HepG2 (cell line): Measurements from ENCODE around the gene NFE2L1. TPM values are rescaled to one million over a fixed set of nuclear protein-coding genes. Genes with fewer than 3 reads are reported as not detected.

Experiments
- GATA4 ChIP-seq: sonication (generic); IDR thresholded peaks from 2 replicates; pipeline ENCODE4 v1.6.1; 2016; ENCODE audit warnings: antibody characterized with exemption, low read depth, borderline replicate concordance
- GTF2F1 ChIP-seq: fragments of 150-350 bp; IDR thresholded peaks from 2 replicates; pipeline ENCODE4 v1.6.1; 2014; ENCODE audit warnings: low read length
- HNF4G ChIP-seq, 2 experiments: sonication (generic) in 1 of 2; formaldehyde crosslinking in 1 of 2; IDR thresholded peaks; 2 replicates each; pipeline versions ENCODE4 v1.4.0 to v1.6.1; 2011 to 2020; ENCODE audit warnings: borderline replicate concordance in 2 of 2, low read depth in 2 of 2, mild to moderate bottlenecking in 2 of 2, low read length in 1 of 2, missing genetic modification reagents in 1 of 2, moderate library complexity in 1 of 2
- SRY ChIP-seq: sonication (generic); formaldehyde crosslinking; IDR thresholded peaks from 2 replicates; pipeline ENCODE4 v1.8.0; 2022; ENCODE audit warnings: mild to moderate bottlenecking, missing genetic modification reagents
- ZFX ChIP-seq: sonication (generic); formaldehyde crosslinking; IDR thresholded peaks from 2 replicates; pipeline ENCODE4 v1.4.0; 2020; ENCODE audit warnings: mild to moderate bottlenecking, low read depth, missing genetic modification reagents, moderate library complexity
- ZNF570 ChIP-seq: sonication (generic); formaldehyde crosslinking; IDR thresholded peaks from 2 replicates; pipeline ENCODE4 v1.4.0; 2020; ENCODE audit warnings: mild to moderate bottlenecking, missing genetic modification reagents, borderline replicate concordance
- polyA plus RNA-seq, 8 experiments: library from polyadenylated mRNA; depleted of rRNA in 3 of 8; stranded (reverse) in 7 of 8; unstranded in 1 of 8; fragments of >200 nt; fragmentation: Illumina TruSeq in 4 of 8; extraction: Trizol in 4 of 8; gene quantifications; 2 replicates each; pipeline versions ENCODE4 v1.2.1 to v1.2.3, GENCODE V29; 2011 to 2016; ENCODE audit warnings: low read depth in 4 of 8, missing spikeins in 1 of 8, mixed read lengths in 1 of 8; ENCODE audit not compliant: insufficient read depth in 1 of 8
- total RNA-seq, 5 experiments: library from RNA; depleted of rRNA; stranded (reverse); fragments of >200 nt; fragmentation: Illumina TruSeq; extraction: Trizol; gene quantifications; 2 replicates each; pipeline ENCODE4 v1.2.3, GENCODE V29; 2016; ENCODE audit warnings: low read depth in 1 of 5
- TF ChIP-seq, protein P1 (sequence below): sonication (generic); formaldehyde crosslinking; IDR thresholded peaks from 2 replicates; pipeline ENCODE4 v1.8.1; 2023; ENCODE audit warnings: mild to moderate bottlenecking, missing genetic modification reagents
- TF ChIP-seq, protein P2 (sequence below): sonication (generic); formaldehyde crosslinking; IDR thresholded peaks from 2 replicates; pipeline ENCODE4 v1.8.0; 2022; ENCODE audit warnings: missing genetic modification reagents, mild to moderate bottlenecking, borderline replicate concordance
- TF ChIP-seq, protein P3 (sequence below): sonication (generic); formaldehyde crosslinking; IDR thresholded peaks from 2 replicates; pipeline ENCODE4 v1.8.1; 2022; ENCODE audit warnings: low read depth, mild to moderate bottlenecking, missing genetic modification reagents
- TF ChIP-seq, protein P4 (sequence below): sonication (generic); formaldehyde crosslinking; IDR thresholded peaks from 2 replicates; pipeline ENCODE4 v1.4.0; 2020; ENCODE audit warnings: missing genetic modification reagents
- TF ChIP-seq, protein P5 (sequence below): sonication (generic); formaldehyde crosslinking; IDR thresholded peaks from 2 replicates; pipeline ENCODE4 v1.4.0; 2020; ENCODE audit warnings: low read depth, missing genetic modification reagents
- TF ChIP-seq, protein P6 (sequence below): sonication (generic); formaldehyde crosslinking; IDR thresholded peaks from 2 replicates; pipeline ENCODE4 v1.4.0; 2020; ENCODE audit warnings: mild to moderate bottlenecking, missing genetic modification reagents

NFE2L1 gene
- total and polyA plus RNA-seq, 2 of the 13 experiments (the other 11 are each of a cell fraction or from before 2014, with no cell fraction given): 67.0 to 234 TPM

DNA sequence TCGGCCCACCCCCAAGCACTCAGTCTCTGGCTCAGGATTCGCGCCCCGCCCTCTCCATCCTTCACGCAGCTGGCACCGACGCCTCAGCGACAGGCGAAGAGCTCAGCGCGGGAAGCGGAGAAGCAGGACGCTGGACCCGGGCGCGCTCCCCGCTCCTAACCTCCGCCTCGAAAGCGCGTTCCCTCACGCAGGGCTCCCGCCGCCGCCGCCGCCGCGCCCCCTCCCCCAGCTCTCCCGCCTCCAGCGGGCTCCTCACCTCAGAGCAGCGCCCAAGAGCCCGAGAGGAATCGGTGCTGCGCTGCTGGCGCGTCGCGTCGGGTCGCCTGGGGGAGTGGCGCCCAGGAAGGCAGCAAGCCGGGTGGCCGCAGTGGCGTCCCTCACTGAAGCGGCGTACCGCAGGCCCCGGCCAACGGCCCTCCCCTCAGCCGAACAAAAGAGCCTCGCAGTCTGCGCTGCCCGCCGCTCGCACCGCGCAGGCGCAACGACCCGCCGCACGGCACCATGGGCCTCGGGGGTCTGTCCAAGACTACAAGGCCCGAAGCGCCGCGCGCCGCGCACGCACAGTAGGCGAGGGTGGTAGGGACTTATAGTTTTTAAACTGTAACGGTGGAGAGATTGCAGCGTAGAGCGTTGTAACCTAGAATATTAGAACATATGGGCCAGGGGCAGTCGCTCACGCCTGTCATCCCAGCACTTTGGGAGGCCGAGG is 53.0 kb downstream of the NFE2L1 start, which contains the start of gene CBX1 (continued):
- TF ChIP-seq GATA4 (no peak; the same call in 1 of the 2 replicates), ZNF570 (CRISPR knock-in tag) (no peak), SRY (peak; percentile 97), GTF2F1 (no peak), ZFX (CRISPR knock-in tag) (peak; percentile 95), HNF4G (IDR thresholded peaks at IDR 0.05; ENCODE audit: borderline replicate concordance, low read depth, low read length) (no peak), HNF4G (CRISPR knock-in tag; IDR thresholded peaks at IDR 0.05; ENCODE audit: borderline replicate concordance, low read depth) (no peak)
- TF ChIP-seq, protein P1, sequence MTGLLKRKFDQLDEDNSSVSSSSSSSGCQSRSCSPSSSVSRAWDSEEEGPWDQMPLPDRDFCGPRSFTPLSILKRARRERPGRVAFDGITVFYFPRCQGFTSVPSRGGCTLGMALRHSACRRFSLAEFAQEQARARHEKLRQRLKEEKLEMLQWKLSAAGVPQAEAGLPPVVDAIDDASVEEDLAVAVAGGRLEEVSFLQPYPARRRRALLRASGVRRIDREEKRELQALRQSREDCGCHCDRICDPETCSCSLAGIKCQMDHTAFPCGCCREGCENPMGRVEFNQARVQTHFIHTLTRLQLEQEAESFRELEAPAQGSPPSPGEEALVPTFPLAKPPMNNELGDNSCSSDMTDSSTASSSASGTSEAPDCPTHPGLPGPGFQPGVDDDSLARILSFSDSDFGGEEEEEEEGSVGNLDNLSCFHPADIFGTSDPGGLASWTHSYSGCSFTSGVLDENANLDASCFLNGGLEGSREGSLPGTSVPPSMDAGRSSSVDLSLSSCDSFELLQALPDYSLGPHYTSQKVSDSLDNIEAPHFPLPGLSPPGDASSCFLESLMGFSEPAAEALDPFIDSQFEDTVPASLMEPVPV (CRISPR knock-in tag): peak; percentile 93
- TF ChIP-seq, protein P2, sequence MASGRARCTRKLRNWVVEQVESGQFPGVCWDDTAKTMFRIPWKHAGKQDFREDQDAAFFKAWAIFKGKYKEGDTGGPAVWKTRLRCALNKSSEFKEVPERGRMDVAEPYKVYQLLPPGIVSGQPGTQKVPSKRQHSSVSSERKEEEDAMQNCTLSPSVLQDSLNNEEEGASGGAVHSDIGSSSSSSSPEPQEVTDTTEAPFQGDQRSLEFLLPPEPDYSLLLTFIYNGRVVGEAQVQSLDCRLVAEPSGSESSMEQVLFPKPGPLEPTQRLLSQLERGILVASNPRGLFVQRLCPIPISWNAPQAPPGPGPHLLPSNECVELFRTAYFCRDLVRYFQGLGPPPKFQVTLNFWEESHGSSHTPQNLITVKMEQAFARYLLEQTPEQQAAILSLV: peak; percentile 100
- TF ChIP-seq, protein P3, sequence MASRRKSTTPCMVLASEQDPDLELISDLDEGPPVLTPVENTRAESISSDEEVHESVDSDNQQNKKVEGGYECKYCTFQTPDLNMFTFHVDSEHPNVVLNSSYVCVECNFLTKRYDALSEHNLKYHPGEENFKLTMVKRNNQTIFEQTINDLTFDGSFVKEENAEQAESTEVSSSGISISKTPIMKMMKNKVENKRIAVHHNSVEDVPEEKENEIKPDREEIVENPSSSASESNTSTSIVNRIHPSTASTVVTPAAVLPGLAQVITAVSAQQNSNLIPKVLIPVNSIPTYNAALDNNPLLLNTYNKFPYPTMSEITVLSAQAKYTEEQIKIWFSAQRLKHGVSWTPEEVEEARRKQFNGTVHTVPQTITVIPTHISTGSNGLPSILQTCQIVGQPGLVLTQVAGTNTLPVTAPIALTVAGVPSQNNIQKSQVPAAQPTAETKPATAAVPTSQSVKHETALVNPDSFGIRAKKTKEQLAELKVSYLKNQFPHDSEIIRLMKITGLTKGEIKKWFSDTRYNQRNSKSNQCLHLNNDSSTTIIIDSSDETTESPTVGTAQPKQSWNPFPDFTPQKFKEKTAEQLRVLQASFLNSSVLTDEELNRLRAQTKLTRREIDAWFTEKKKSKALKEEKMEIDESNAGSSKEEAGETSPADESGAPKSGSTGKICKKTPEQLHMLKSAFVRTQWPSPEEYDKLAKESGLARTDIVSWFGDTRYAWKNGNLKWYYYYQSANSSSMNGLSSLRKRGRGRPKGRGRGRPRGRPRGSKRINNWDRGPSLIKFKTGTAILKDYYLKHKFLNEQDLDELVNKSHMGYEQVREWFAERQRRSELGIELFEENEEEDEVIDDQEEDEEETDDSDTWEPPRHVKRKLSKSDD (CRISPR knock-in tag): no peak
- TF ChIP-seq, protein P4, sequence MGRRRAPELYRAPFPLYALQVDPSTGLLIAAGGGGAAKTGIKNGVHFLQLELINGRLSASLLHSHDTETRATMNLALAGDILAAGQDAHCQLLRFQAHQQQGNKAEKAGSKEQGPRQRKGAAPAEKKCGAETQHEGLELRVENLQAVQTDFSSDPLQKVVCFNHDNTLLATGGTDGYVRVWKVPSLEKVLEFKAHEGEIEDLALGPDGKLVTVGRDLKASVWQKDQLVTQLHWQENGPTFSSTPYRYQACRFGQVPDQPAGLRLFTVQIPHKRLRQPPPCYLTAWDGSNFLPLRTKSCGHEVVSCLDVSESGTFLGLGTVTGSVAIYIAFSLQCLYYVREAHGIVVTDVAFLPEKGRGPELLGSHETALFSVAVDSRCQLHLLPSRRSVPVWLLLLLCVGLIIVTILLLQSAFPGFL (CRISPR knock-in tag): 0 out of 2 replicates have a peak, but pooled peaks have one; percentile 76
- TF ChIP-seq, protein P5, sequence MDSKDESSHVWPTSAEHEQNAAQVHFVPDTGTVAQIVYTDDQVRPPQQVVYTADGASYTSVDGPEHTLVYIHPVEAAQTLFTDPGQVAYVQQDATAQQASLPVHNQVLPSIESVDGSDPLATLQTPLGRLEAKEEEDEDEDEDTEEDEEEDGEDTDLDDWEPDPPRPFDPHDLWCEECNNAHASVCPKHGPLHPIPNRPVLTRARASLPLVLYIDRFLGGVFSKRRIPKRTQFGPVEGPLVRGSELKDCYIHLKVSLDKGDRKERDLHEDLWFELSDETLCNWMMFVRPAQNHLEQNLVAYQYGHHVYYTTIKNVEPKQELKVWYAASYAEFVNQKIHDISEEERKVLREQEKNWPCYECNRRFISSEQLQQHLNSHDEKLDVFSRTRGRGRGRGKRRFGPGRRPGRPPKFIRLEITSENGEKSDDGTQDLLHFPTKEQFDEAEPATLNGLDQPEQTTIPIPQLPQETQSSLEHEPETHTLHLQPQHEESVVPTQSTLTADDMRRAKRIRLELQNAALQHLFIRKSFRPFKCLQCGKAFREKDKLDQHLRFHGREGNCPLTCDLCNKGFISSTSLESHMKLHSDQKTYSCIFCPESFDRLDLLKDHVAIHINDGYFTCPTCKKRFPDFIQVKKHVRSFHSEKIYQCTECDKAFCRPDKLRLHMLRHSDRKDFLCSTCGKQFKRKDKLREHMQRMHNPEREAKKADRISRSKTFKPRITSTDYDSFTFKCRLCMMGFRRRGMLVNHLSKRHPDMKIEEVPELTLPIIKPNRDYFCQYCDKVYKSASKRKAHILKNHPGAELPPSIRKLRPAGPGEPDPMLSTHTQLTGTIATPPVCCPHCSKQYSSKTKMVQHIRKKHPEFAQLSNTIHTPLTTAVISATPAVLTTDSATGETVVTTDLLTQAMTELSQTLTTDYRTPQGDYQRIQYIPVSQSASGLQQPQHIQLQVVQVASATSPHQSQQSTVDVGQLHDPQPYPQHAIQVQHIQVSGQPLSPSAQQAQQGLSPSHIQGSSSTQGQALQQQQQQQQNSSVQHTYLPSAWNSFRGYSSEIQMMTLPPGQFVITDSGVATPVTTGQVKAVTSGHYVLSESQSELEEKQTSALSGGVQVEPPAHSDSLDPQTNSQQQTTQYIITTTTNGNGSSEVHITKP (CRISPR knock-in tag): peak; percentile 61; the same call in 1 of the 2 replicates
- TF ChIP-seq, protein P6, sequence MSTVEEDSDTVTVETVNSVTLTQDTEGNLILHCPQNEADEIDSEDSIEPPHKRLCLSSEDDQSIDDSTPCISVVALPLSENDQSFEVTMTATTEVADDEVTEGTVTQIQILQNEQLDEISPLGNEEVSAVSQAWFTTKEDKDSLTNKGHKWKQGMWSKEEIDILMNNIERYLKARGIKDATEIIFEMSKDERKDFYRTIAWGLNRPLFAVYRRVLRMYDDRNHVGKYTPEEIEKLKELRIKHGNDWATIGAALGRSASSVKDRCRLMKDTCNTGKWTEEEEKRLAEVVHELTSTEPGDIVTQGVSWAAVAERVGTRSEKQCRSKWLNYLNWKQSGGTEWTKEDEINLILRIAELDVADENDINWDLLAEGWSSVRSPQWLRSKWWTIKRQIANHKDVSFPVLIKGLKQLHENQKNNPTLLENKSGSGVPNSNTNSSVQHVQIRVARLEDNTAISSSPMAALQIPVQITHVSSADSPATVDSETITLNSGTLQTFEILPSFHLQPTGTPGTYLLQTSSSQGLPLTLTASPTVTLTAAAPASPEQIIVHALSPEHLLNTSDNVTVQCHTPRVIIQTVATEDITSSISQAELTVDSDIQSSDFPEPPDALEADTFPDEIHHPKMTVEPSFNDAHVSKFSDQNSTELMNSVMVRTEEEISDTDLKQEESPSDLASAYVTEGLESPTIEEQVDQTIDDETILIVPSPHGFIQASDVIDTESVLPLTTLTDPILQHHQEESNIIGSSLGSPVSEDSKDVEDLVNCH (CRISPR knock-in tag): no peak
